ENCODE results near the gene TEX19.

Gene TEX19

GRCh38 chr17:82386255-82386831 is 27.3 kb downstream of the TEX19 start:
- H3K36me3 Mint-ChIP-seq (ENCODE audit: insufficient read depth) = peaks cover 4% of the 10 kb centered on the region
- no peaks in the 10 kb centered on the region for H3K9me3 Mint-ChIP-seq
- no peak for DNase-seq
- H3K27ac Mint-ChIP-seq = no peak overlapping the region
- no peak overlapping the region for H3K4me3 Mint-ChIP-seq
- H3K27me3 Mint-ChIP-seq = peaks cover 0 to 51% of the 10 kb centered on the region in 2 donors
- no peak for ATAC-seq (replicated peaks)
- H3K4me1 Mint-ChIP-seq (ENCODE audit: low read depth in 2 of 2) = peaks cover 0 to under 1% of the 10 kb centered on the region in 2 donors

DNA sequence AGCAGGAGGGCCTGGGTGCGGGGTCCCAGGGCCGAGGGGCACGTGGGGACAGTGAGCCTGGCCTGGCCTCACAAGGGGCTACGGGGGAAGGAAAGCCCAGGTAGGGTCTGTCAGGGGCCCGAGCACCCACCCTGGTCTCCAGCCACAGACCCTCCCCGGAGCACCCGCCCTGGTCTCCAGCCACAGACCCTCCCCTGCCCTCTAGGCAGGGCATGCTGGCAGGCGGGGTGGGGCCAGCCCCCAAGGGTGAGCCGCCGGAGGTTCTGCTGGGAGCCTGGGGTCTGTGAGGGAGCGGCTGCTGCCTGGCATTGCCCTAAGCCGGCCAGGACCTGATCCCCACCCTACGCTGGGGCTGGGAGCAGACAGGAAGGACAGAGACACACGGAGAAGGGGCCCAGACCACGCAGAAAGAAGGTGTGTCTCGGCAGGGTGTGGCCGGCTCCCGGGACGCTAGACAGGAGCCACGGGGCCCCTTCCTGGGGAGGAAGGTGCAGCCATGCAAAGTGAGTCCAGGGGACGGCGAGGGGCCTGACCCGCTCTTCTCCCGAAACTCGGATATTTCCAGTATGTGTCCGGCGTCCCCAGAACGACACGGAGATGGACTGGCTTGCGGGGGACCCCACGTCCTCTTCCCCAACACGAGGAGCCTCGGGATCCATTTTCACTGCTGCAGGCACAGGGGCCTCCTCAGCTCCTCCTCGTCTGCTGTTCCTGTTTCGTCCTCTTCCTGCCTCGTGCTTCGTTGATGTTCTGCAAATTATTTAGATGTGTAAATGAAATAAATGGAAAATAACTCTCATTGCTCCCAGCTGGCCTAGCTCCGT is 28.0 kb downstream of the TEX19 start:
- Mint-ChIP-seq H3K4me1 (ENCODE audit: low read depth in 2 of 2) (no peaks in the 10 kb centered on the region), H3K36me3 (ENCODE audit: insufficient read depth) (peaks cover 4% of the 10 kb centered on the region), H3K4me3 (no peak overlapping the region), H3K9me3 (no peaks in the 10 kb centered on the region), H3K27ac (no peak overlapping the region), H3K27me3 (peaks cover 0 to 47% of the 10 kb centered on the region in 2 donors)
- DNase-seq = no peak
- no peak for ATAC-seq (replicated peaks)

DNA sequence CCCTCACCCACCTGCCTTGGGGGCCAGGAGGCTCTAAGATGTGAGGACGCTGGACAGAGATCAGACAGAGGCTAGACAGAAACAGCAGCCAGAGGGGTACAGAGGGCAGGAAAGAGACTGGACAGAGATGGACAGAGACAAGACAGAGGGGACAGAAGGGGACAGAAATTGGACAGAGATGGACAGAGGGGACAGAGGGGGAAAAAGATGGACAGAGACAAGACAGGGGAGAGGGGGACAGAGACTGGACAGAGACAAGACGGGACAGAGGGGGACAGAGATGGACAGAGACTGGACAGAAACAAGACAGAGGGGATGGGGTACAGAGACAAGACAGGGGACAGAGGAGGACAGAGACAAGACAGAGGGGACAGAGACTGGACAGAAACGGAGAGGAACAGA is 28.7 kb downstream of the TEX19 start:
- ATAC-seq (replicated peaks) (no peak), DNase-seq (no peak)
- H3K27me3 Mint-ChIP-seq = peaks cover 0 to 46% of the 10 kb centered on the region in 2 donors
- peaks cover 7% of the 10 kb centered on the region for H3K36me3 Mint-ChIP-seq (ENCODE audit: insufficient read depth)
- H3K4me1 Mint-ChIP-seq (ENCODE audit: low read depth in 2 of 2) = no peaks in the 10 kb centered on the region
- H3K4me3 Mint-ChIP-seq = no peak overlapping the region
- no peak overlapping the region for H3K27ac Mint-ChIP-seq
- no peaks in the 10 kb centered on the region for H3K9me3 Mint-ChIP-seq

DNA sequence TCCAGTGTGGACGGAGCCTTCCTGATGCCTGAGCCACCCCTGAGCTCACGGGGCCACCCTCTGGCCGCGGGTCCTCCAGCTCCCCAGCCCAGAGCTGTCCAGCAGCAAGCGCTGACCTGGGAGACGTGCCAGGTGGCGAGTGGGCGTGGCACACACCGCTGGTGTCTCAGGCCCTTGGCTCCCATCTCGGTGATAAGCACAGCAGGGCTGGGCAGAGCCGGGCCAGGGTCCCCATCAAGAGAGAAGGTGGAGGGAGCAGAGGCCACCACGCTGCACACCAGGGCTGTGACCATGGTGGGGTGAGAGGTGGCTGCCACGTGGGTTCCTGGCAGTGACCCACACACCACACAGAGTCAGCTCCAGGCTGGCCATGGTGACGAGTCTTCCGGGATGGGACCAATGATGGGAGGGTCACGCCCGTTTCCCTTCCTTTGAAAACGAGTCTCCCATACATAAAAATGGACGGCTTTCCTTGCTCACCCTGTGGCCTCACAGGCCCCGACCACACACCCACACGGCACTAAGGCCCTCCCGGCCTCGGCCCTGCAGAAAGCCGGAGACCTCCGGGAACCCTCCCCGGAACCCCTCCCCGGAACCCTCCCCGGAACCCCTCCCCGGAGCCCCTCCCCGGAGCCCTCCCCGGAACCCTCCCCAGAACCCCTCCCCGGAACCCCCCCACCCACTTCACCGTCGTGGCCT is 29.3 kb downstream of the TEX19 start:
- H3K4me1 Mint-ChIP-seq (ENCODE audit: low read depth in 2 of 2) = no peaks in the 10 kb centered on the region
- H3K27me3 Mint-ChIP-seq = peaks cover 0 to 39% of the 10 kb centered on the region in 2 donors
- no peak overlapping the region for H3K27ac Mint-ChIP-seq
- DNase-seq (no peak), ATAC-seq (replicated peaks) (no peak)
- H3K36me3 Mint-ChIP-seq (ENCODE audit: insufficient read depth) = peaks cover 7% of the 10 kb centered on the region
- no peak overlapping the region for H3K4me3 Mint-ChIP-seq
- no peaks in the 10 kb centered on the region for H3K9me3 Mint-ChIP-seq

- Mint-ChIP-seq H3K9me3 (no peaks in the 10 kb centered on the region), H3K36me3 (ENCODE audit: insufficient read depth) (peaks cover 11% of the 10 kb centered on the region), H3K4me3 (no peak overlapping the region), H3K4me1 (ENCODE audit: low read depth in 2 of 2) (no peaks in the 10 kb centered on the region), H3K27ac (no peak overlapping the region), H3K27me3 (peaks cover 0 to 34% of the 10 kb centered on the region in 2 donors)
- ATAC-seq (replicated peaks) (no peak), DNase-seq (no peak)
These were observed 29.9 kb downstream of the TEX19 start for GRCh38 chr17:82388922-82389283.

- H3K9me3 Mint-ChIP-seq = no peaks in the 10 kb centered on the region
- no peaks in the 10 kb centered on the region for H3K4me1 Mint-ChIP-seq (ENCODE audit: low read depth in 2 of 2)
- DNase-seq = no peak
- no peak overlapping the region for H3K4me3 Mint-ChIP-seq
- H3K27ac Mint-ChIP-seq = no peak overlapping the region
- peaks cover 0 to 32% of the 10 kb centered on the region in 2 donors for H3K27me3 Mint-ChIP-seq
- H3K36me3 Mint-ChIP-seq (ENCODE audit: insufficient read depth) = peaks cover 14% of the 10 kb centered on the region
- ATAC-seq (replicated peaks) = no peak
These were observed 30.3 kb downstream of the TEX19 start for GRCh38 chr17:82389379-82389778.

- ATAC-seq (replicated peaks) = no peak
- Mint-ChIP-seq H3K36me3 (ENCODE audit: insufficient read depth) (peaks cover 14% of the 10 kb centered on the region), H3K27ac (no peak overlapping the region), H3K9me3 (no peaks in the 10 kb centered on the region), H3K4me1 (ENCODE audit: low read depth in 2 of 2) (no peaks in the 10 kb centered on the region), H3K27me3 (peaks cover 0 to 27% of the 10 kb centered on the region in 2 donors), H3K4me3 (no peak overlapping the region)
- no peak for DNase-seq
These were observed 31.2 kb downstream of the TEX19 start for GRCh38 chr17:82390015-82390859.

- no peaks in the 10 kb centered on the region for H3K9me3 Mint-ChIP-seq
- no peaks in the 10 kb centered on the region for H3K4me1 Mint-ChIP-seq (ENCODE audit: low read depth in 2 of 2)
- ATAC-seq (replicated peaks) (no peak), DNase-seq (no peak)
- H3K27me3 Mint-ChIP-seq = peaks cover 0 to 20% of the 10 kb centered on the region in 2 donors
- H3K27ac Mint-ChIP-seq = no peak overlapping the region
- H3K4me3 Mint-ChIP-seq = no peak overlapping the region
- H3K36me3 Mint-ChIP-seq (ENCODE audit: insufficient read depth) = peaks cover 14% of the 10 kb centered on the region
These were observed 31.9 kb downstream of the TEX19 start for GRCh38 chr17:82390860-82391435.

DNA sequence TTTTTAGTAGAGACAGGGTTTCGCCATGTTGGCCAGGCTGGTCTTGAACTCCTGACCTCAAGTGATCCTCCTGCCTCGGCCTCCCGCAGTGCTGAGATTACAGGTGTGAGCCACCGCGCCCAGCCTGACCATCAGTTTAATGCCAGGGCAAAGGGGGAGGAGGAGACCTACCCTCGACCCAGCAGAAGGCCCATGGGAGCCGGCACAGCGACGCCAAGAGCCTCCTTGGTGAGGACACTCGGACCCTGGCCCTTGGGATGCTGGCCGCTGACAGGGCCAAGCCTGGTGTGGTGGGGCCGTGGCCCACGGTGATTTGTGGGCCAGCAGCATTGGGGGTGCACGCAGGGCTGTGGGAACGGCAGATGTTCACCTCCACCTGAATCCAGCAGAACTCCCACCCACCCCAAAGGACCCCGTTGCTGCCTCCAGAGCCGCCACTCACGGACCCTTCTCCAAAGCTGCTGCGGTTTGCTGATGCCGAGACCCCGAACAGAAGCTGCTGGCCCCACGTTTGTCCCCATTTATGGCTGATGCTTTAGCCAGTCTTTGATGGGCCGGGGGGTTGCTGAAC is 32.5 kb downstream of the TEX19 start:
- no peak overlapping the region for H3K27ac Mint-ChIP-seq
- peaks cover 0 to 13% of the 10 kb centered on the region in 2 donors for H3K27me3 Mint-ChIP-seq
- H3K36me3 Mint-ChIP-seq (ENCODE audit: insufficient read depth) = peaks cover 14% of the 10 kb centered on the region
- no peak overlapping the region for H3K4me3 Mint-ChIP-seq
- no peaks in the 10 kb centered on the region for H3K9me3 Mint-ChIP-seq
- no peaks in the 10 kb centered on the region for H3K4me1 Mint-ChIP-seq (ENCODE audit: low read depth in 2 of 2)
- ATAC-seq (replicated peaks) (no peak), DNase-seq (no peak)

DNA sequence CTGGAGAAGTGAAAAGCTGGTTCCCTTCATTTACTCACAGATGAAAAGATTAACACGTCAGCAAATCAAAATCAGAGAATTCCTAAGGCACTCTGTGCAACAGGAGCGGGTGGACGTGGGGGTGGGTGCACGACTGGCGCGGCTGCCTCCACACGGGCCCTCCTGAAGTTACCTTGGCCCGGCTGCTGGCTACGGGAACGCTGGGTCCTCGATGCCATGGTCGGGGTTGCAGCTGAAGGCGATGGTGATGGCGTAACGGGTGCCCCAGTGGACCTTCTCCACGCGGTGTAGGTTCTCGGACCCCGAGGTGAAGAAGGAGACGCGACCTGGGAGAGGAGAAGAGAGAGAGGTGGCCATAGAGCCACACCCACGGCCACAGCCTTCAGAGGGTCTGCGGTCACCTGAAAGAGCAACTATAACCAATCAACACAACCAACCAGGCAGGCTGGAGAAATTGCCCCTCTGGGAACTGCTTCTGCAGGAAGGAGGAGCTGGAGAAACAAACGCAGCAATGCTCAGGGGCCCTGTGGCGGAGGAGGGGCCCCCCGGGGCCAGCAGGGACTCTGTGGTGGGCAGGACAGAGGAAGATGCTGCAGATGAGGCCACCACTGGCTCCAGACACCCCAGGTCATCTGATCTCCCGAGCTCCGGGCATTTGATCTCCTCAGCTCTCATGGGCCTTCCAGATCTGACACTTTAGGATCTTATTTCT is 33.3 kb downstream of the TEX19 start:
- no peak overlapping the region for H3K4me3 Mint-ChIP-seq
- H3K9me3 Mint-ChIP-seq = no peaks in the 10 kb centered on the region
- H3K4me1 Mint-ChIP-seq (ENCODE audit: low read depth in 2 of 2) = peaks cover 0 to 4% of the 10 kb centered on the region in 2 donors
- no peak overlapping the region for H3K27ac Mint-ChIP-seq
- no peak for DNase-seq
- H3K36me3 Mint-ChIP-seq (ENCODE audit: insufficient read depth) = peaks cover 14% of the 10 kb centered on the region
- H3K27me3 Mint-ChIP-seq = peaks cover 0 to 9% of the 10 kb centered on the region in 2 donors
- ATAC-seq (replicated peaks) = no peak

DNA sequence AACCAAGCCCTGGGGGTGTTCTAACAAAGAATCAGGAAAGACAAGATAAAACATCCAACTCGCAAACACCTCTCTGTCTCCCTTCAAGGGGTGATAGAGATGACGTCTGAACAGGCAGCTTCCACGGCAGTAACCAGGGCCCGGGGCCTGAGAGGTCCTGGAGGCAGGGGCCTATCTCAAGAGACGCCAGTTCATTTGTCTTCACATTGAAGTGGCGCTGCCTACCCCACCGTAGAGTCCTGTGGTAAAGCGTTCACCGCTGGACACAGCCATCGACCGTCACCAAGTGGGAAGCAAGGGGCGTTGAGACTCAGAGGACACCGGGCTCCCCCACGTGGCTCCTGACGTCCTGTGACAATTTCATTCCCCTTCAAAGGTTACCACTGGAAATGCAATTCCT is 33.9 kb downstream of the TEX19 start:
- peaks cover 10% of the 10 kb centered on the region for H3K36me3 Mint-ChIP-seq (ENCODE audit: insufficient read depth)
- ATAC-seq (replicated peaks) (no peak), DNase-seq (no peak)
- H3K4me1 Mint-ChIP-seq (ENCODE audit: low read depth in 2 of 2) = peaks cover 0 to 4% of the 10 kb centered on the region in 2 donors
- no peak overlapping the region for H3K4me3 Mint-ChIP-seq
- no peak overlapping the region for H3K27ac Mint-ChIP-seq
- H3K9me3 Mint-ChIP-seq = no peaks in the 10 kb centered on the region
- H3K27me3 Mint-ChIP-seq = peaks cover 0 to 3% of the 10 kb centered on the region in 2 donors

DNA sequence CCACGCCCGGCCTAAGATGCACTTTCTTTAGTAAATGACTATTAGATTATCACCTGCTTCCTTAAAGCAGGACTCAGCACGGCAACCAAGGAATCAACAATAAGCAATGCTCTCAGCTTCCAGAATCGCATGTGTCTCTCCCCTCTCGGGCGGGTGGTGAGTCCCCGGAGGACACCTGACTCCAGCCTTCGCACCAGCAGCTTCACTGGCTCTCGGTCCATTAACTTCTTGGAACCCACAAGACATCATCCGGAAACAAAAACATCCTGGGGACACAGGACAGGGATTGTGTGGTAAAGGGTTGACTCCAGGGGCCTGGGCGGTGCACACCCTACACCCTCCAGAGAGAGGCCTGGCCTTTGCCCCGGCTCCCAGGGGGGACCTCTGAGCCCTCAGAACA is 35.2 kb downstream of the TEX19 start:
- peaks cover 10% of the 10 kb centered on the region for H3K36me3 Mint-ChIP-seq (ENCODE audit: insufficient read depth)
- ATAC-seq (replicated peaks) = no peak
- no peaks in the 10 kb centered on the region for H3K9me3 Mint-ChIP-seq
- H3K4me1 Mint-ChIP-seq (ENCODE audit: low read depth in 2 of 2) = peaks cover 0 to 4% of the 10 kb centered on the region in 2 donors
- H3K27me3 Mint-ChIP-seq = no peaks in the 10 kb centered on the region
- H3K27ac Mint-ChIP-seq = no peak overlapping the region
- DNase-seq = no peak
- H3K4me3 Mint-ChIP-seq = no peak overlapping the region

All from effector memory CD8-positive, alpha-beta T cell (primary cell).